Amygdala (tissue), 56 donors: ENCODE measurements around the gene CUX1.

Experiments
- DNase-seq, 56 donors: peaks; one replicate each; lab custom pipeline; 2025; lab: John Stamatoyannopoulos, UW

Gene CUX1

GRCh38 chr7:101948650-101949049, 131.2 kb downstream of the CUX1 start:
- no peak for DNase-seq

- no peak for DNase-seq
These were observed 133.2 kb downstream of the CUX1 start for GRCh38 chr7:101950450-101951119.

DNA sequence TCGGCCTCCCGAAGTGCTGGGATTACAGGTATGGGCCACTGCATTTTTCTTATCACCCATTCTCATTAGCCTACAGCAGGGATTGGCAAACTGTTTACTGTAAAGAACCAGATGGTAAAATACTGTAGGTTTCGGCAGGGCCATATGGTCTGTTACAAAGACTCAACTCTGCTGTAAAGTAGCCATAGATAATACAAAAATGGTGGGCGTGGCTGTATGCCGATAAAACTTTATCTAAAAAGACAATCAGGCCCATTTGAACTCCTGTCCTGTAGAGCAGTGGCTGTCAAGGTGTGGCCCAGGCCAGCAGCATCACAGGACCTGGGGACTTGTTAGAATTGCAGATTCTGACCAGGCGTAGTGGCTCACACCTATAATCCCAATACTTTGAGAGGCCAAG, 134.3 kb downstream of the CUX1 start:
- DNase-seq = no peak

GRCh38 chr7:101952355-101953247, 135.2 kb downstream of the CUX1 start:
- peak in 1 of 56 donors; percentile 9 for DNase-seq

DNA sequence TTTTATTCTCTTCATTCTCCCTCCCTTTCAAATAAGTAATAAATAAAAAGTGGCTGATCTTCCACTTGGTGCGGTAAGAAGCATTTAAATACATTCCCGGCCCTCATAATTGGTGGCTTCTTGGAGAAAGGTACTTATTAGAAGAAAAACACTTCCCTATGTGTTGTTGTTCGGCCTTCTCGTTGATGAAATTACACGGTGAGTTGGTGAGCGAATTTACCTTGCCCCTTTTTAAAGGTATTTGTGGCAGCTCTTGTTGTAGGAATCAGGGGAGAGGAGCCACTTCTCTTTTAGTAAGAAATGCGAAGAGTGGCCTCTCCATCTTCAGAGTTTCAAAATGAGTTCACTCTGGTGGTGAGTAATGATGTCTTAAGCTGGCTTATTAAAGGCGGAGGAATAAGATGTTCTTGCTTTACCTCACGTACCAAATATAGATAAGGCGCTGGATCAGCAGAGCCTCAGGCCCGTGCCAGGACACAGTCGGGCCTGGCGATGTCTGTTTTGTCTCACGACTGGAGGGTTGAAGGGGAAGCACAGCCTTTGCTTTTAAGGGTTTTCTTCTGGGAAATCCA, 135.9 kb downstream of the CUX1 start:
- no peak for DNase-seq

GRCh38 chr7:101954499-101954898, 137.1 kb downstream of the CUX1 start:
- DNase-seq = no peak

DNA sequence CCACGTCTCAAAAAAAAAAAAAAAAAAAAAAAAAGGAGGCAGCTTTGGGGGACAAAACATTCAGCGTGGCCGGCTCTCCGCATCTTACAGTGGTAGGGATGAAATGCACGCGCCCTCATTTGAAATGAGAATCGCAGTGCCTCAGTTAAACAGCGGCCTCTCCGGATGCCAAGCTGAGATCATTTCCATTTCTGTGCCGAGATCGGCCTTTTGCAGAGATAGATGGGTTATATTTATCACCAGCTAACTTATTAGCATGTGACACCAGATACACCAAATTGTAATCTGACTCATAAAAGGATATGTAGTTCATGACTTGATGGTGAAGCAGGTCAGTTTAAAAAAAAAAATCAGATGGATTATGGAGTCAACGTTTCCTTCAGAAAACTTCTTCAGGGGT, 138.7 kb downstream of the CUX1 start:
- DNase-seq = no peak

DNA sequence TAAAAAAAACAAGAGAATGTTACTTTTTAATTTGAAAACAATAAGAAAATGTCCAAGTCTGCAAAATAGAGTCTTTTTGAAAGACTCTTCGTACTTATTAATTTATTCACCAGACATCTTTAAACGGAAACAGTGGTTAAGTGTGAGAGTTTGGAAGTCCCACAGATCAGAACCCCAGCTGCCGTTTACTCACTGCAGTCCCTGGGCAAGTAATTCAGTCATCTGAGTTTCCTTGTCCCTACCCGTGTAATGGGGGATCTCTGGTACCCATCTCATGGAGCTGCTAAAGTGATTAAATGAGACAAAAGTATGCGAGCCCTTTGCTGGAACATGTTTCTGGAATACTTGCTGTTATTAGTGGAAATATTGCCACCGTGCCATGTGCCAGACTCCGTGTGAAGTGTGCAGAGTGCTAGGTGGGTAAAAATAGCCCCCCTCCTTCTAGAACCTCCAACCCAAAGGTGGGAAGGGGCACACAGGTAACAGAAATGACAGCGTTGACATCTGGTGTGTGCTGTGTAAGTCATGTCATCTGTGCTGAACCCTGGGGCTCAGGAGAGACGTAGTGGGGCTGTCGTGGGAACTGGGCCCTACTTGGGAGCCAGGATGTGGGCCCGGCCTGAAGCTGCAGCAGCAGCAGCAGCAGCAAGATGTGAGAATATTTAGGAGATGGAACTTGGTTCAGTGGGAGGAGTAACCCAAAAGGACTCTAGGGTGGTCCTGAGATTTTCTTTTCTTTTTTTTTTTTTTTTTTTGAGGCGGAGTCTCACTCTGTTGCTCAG, 140.5 kb downstream of the CUX1 start:
- DNase-seq = no peak

DNA sequence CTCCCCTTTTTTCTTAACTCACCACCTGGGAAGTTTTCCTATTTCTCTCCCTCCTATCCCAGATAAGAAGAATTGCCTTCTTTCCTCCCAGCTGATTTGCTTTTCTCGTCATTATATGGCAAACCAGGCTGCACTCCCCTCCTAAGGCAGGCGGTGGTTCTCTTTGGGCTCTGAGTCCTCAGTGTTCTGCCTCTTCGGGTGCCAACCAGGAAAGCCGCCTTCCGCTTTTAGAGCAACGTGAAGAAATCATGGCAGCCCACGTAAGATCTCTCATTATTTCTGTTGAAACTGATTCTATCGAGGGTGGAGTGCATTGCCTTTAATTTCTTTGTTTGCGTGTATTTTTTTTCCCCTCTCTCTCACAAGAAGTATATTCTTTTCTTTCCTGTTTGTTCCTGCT, 141.9 kb downstream of the CUX1 start:
- DNase-seq = no peak

DNA sequence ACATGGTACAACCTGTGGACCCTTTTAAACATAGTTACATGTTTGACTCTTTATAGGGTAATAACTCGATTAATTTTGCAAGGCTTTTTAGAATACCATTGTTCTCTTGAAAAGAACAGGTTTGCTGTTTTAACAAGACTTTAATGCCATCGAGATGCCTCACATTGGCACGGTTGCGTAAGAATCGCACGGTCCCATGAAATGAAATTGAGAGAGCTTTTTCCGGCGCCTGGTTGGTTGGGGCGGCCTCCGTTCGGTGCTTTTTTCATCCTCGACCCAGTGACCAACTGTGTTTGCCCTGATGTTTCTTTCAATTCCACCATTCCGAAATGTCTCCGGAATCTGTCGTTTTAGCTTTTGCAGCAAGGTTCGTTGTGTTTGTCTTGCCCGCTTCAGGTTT, 142.4 kb downstream of the CUX1 start:
- no peak for DNase-seq

- DNase-seq = no peak
These were observed 142.9 kb downstream of the CUX1 start for GRCh38 chr7:101960323-101960722.

DNA sequence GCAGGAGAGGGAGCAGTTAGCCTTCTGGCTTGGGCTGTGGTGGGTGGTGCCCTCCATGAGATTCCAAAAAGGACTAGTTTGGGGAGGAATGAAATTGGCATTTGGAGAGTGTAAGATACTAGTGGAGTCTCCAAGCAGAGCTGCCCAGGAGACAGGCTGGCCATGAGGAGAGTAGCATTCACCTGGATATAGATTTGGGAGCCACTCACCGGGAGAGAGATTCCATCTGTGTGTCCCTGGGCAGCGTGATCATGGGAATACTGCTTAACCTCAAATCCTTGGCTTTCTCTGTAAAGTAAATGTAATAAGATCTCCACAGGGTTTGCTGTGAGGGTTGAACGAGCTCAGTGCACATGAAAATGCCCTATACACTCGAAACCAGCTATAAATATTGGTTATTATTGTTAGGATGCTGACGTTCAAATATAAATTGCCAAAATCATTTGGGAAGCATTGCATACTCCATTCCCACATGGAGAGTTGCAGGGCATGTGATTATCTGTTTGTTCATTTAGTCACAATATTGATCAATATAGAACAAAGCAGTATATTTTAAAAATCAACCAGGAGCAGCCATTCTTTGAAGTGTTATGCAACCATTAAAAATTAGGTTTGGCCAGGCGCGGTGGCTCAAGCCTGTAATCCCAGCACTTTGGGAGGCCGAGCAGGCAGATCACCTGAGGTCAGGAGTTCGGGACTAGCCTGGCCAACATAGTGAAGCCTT, 143.7 kb downstream of the CUX1 start:
- no peak for DNase-seq

DNA sequence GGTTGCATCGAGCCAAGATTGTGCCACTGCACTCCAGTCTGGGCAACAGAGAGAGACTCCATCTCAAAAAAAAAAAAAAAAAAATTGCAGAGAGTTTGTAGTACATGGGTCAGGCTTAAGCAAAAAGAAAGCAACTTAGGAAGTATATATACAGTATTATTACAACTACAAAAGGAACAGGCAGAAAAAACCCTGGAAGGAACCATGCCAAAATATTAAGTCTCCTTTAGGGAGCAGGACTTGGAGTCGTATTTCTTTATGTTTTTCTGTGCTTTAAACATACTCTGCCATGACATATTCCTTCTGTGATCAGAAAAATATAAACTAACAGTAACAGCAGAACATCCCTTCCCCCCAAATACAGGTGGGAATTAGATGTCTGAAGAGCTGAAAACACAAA, 144.4 kb downstream of the CUX1 start:
- no peak for DNase-seq

GRCh38 chr7:101963693-101964092, 146.3 kb downstream of the CUX1 start:
- no peak for DNase-seq

DNA sequence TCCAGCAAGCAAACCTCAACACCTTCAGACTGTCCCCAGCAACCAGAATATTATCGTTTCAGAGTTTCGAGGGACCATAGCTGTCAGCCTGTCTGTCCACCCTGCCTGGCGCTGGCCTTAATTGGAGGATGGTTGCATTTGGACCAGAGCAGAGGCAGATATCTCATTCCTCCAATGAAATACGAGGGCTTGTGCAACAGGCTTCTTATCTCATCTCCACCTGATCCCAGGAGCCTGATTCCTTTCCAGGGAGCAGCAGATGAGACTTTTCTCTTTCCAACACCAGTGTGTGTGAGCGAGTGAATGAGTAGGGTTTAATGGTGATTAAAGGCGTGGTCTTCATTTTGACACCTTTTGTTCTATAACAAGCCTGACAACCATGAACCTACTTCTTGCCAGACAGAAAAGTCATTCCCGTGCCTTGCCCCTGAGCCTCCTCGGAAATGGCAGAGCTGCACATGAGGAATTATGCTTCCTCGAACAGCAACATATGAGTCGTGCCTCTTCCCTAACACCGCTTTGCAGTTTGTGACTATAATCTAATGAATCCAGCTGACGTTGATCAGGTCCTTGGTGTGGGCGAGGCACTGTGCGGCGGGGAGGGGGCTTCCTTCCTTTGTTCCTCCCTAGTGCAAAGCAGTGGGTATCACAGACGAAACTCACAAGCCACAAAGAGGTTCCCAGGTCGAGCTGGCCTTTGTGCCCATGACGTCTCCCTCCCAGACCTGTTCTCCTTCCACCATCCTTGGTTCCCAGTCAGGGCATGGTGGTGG, 147.4 kb downstream of the CUX1 start:
- no peak for DNase-seq

DNA sequence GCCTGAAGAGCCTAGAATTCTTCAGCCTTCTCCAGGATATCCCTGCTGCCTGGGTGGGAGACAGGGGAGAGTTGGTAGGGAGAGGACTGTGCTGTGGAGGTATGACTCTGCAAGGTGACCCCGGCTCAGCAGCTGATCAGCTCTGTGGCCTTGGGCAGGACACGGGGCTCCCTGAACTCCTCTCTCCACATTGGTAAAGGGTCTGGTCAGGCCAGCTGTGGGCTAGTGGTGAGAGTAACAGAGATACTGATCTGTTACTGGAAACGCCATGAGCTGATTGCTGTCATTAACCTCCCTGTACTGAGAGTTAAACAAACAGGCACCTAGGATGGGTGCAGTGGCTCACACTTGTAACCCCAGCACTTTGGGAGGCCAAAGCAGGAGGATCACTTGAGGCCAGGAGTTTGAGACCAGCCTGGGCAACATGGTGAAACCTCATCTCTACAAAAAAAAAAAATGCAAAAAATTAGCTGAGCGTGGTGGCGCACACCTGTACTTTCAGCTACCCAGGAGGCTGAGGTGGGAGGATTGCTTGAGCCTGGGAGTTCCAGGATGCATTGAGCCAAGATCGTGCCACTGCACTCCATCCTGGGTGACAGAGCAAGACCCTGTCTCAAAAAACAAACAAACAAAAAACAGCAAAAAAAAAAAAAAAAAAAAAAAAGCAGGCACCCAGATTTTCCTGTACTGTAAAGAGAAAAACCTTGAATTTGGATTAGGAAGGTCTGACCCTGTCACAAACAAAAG, 151.5 kb downstream of the CUX1 start:
- DNase-seq = no peak

DNA sequence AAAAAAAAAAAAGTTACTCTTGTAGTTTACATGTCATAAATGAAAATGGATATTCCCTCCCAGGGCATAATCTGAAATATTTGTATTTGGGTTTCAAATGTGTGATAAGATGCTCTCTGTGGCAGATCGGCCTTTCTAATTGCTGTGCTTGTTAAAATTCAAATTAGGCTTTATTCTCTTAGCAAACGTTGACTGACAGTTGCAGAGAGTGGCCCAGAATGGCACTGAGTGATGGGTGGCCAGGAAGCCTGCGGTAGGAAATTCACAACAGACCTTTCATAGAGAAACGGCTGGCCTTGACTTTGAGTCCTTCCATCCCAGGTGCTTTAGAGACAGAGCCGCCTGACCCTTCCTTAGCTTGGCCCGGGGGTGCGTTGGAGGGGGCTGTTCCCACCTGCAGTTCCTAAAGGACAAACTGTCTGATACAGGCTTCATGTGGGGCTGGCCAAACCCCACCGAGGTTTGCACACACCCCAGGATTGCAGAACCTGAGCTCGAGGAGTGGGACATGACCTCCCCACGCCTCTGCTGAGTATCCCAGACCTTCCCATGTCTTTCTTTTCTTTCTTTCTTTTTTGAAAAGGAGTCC, 152.7 kb downstream of the CUX1 start:
- DNase-seq = no peak

- DNase-seq = no peak
These were observed 153.4 kb downstream of the CUX1 start for GRCh38 chr7:101970801-101971200.
